Spleen (tissue), 13 donors: ENCODE results near the gene NSMCE4A. TPM values are rescaled to one million over a fixed set of nuclear protein-coding genes. Genes with fewer than 3 reads are reported as not detected.
"Not testable (repeated sequence)": the region's sequence is repeated elsewhere in the genome, so short reads cannot be mapped to it uniquely, and the experiment has no call there.

Experiments used
- DNase-seq: peaks from one replicate; pipeline ENCODE4 v3.0.0-alpha.2; 2020
- H3K27ac ChIP-seq, 8 donors: fragments of 200-600 bp; sonication (generic) in 7 of 8; 1 replicate in 4 of 8; 2 replicates in 4 of 8; pipeline versions ENCODE4 v1.5.0 to v1.8.0; 2016 to 2021; ENCODE audit warnings: inconsistent platforms in 4 of 8, mild to moderate bottlenecking in 4 of 8, moderate library complexity in 1 of 8
- H3K27me3 ChIP-seq, 7 donors: fragments of 200-600 bp; sonication (generic) in 6 of 7; replicated peaks in 1 of 7; 1 replicate in 4 of 7; 2 replicates in 3 of 7; pipeline versions ENCODE4 v1.5.0 to v1.8.0; 2016 to 2021; ENCODE audit warnings: inconsistent platforms in 3 of 7, mild to moderate bottlenecking in 1 of 7
- H3K36me3 ChIP-seq, 6 donors: fragments of 200-600 bp; sonication (generic) in 5 of 6; 1 replicate in 4 of 6; 2 replicates in 2 of 6; pipeline versions ENCODE4 v1.5.0 to v1.8.0; 2016 to 2021; ENCODE audit warnings: inconsistent platforms in 2 of 6
- H3K4me1 ChIP-seq, 6 donors: fragments of 200-600 bp; sonication (generic) in 5 of 6; 1 replicate in 3 of 6; 2 replicates in 3 of 6; pipeline versions ENCODE4 v1.5.0 to v1.8.0; 2016 to 2021; ENCODE audit warnings: inconsistent platforms in 3 of 6
- H3K4me3 ChIP-seq, 8 donors: fragments of 200-600 bp; sonication (generic) in 7 of 8; 1 replicate in 4 of 8; 2 replicates in 4 of 8; pipeline versions ENCODE4 v1.5.0 to v1.8.0; 2016 to 2021; ENCODE audit warnings: inconsistent platforms in 4 of 8, mild to moderate bottlenecking in 4 of 8, moderate library complexity in 2 of 8
- H3K9me3 ChIP-seq, 8 donors: fragments of 200-600 bp; sonication (generic) in 7 of 8; 1 replicate in 4 of 8; 2 replicates in 4 of 8; pipeline versions ENCODE4 v1.5.0 to v1.8.0; 2016 to 2021; ENCODE audit warnings: inconsistent platforms in 4 of 8
- CTCF ChIP-seq, 11 experiments: fragments of 200-600 bp in 7 of 11; fragments of 450-650 bp in 4 of 11; sonication (generic) in 4 of 11; IDR thresholded peaks in 8 of 11; conservative IDR thresholded peaks in 3 of 11; 1 replicate in 7 of 11; 2 replicates in 4 of 11; pipeline versions ENCODE4 v1.4.0 to v1.8.0; 2016 to 2021; ENCODE audit warnings: antibody characterized with exemption in 11 of 11, inconsistent platforms in 4 of 11, mild to moderate bottlenecking in 1 of 11
- POLR2A ChIP-seq, 3 donors: fragments of 450-650 bp; IDR thresholded peaks; one replicate each; pipeline ENCODE4 v1.5.1; 2017; ENCODE audit warnings: antibody characterized with exemption in 3 of 3, mild to moderate bottlenecking in 1 of 3
- POLR2AphosphoS5 ChIP-seq, 3 donors: sonication (generic); formaldehyde crosslinking; IDR thresholded peaks; one replicate each; pipeline ENCODE4 v1.5.1; 2017; ENCODE audit warnings: antibody characterized with exemption in 3 of 3
- WGBS, 5 donors: extraction: QIAGEN DNeasy Blood & Tissue Kit in 3 of 5; methylation state at CpG; one replicate each; pipeline versions ENCODE4 v1.1.5 to v1.1.7; 2013 to 2018; 5-methylcytosine and 5-hydroxymethylcytosine counted together
- intact Hi-C: fragments of 100-400 bp; cut with DNase I; formaldehyde crosslinking; loops from one replicate; pipeline ENCODE4 v1.15.0; 2023; ENCODE audit warnings: low total_unique reads
- long read RNA-seq, 2 donors: transcript quantifications; one replicate each; lab custom pipeline, GENCODE V29; 2026
- polyA plus RNA-seq, 3 donors: library from polyadenylated mRNA; stranded (reverse); fragments of 200-250 nt; gene quantifications; one replicate each; pipeline ENCODE4 v1.2.1, GENCODE V29; 2013
- total RNA-seq, 7 donors: library from RNA; depleted of rRNA in 3 of 7; stranded (reverse); fragments of >200 nt in 3 of 7; fragmentation: NEBNext Ultra II Directional in 4 of 7; extraction: Animal tissue kit (Norgen Biotek cat#: 25700) in 4 of 7; gene quantifications; one replicate each; pipeline versions ENCODE4 v1.1.0 to v1.2.1, GENCODE V29; 2016 to 2021
- donor health status: healthy with polysubstance abuse.
- donor health status: DM: no; HTN: no; CAD: no; lungs with moderate emphysema.
- donor health status: DM: no; HTN: no; CAD: no.
- donor health status: Bipolar disorder and iron deficiency.
- donor health status: healthy.
- donor health status: DM: no; HTN: no; CAD: no.
- donor health status: DM: yes; HTN: yes; CAD: no.

The NSMCE4A gene
- total RNA-seq, result 100 to 1,000 TPM in 1 of 7 donors, 10 to 100 TPM in 6; 49.5 to 107 (median 63.2) TPM
- 100 to 1,000 TPM in 1 of 3 donors, 10 to 100 TPM in 2; 72.4 to 121 (median 95.1) TPM for polyA plus RNA-seq
- long read RNA-seq, donor 1, transcript NSMCE4A-202 (11 exons, 1,394 nt), result major isoform, 13 of 18 reads
- long read RNA-seq, donor 1, partial matches to known transcripts, result 0 of 18 reads
- long read RNA-seq, donor 1, other reads (novel, unspliced or antisense), result 0 of 18 reads
- long read RNA-seq, donor 2, transcript NSMCE4A-202 (11 exons, 1,394 nt), result major isoform, 13 of 17 reads
- long read RNA-seq, donor 2, partial matches to known transcripts, result 0 of 17 reads
- long read RNA-seq, donor 2, other reads (novel, unspliced or antisense), result 0 of 17 reads

GRCh38 chr10:121974535-121975294 is at the start of gene NSMCE4A:
Gene NSMCE4A, minus strand, starts transcription at chr10:121975217. Its CDS starts 52 bp downstream, at chr10:121975165.
- peak within 1 kb of the TSS; percentile 81 to 96 (median 92) for H3K4me3 ChIP-seq
- TF ChIP-seq CTCF (IDR thresholded peaks at IDR 0.05 in 8 of 11, conservative IDR thresholded peaks at IDR 0.05 in 3 of 11) (peak in 3 of 11 experiments; percentile 25 to 60 (median 57)), POLR2A (IDR thresholded peaks at IDR 0.05) (peak in 1 of 3 donors; percentile 52), POLR2AphosphoS5 (IDR thresholded peaks at IDR 0.05) (peak; percentile 67 to 77 (median 77))
- no peaks in the 10 kb centered on the region for H3K27me3 ChIP-seq
- 0 to 1% (median 0%) methylated on average over 33 to 101 of the region's 101 CpGs for WGBS, 5 donors
- H3K36me3 ChIP-seq, result peaks cover 0 to 31% (median 15%) of the 10 kb centered on the region in 6 donors
- H3K9me3 ChIP-seq, result no peaks in the 10 kb centered on the region
- DNase-seq, result peak; percentile 95
- intact Hi-C loops, result no loop called here
- peaks cover 14 to 40% (median 31%) of the 10 kb centered on the region in 6 donors for H3K4me1 ChIP-seq
- H3K27ac ChIP-seq, result peak within 1 kb of the TSS; percentile 85 to 96 (median 92)

GRCh38 chr10:122023257-122023656 is 48.2 kb upstream of the NSMCE4A start:
- H3K27ac ChIP-seq, DNase-seq, H3K9me3 ChIP-seq, H3K4me1 ChIP-seq, intact Hi-C loops, H3K36me3 ChIP-seq, H3K4me3 ChIP-seq: not testable (repeated sequence)
- WGBS, 5 donors, result 93 to 97% (median 94%) methylated on average over 7 of the region's 7 CpGs
- H3K27me3 ChIP-seq, result peaks cover 0 to 13% (median 0%) of the 10 kb centered on the region in 7 donors

- no peak overlapping the region for H3K27ac ChIP-seq
- H3K27me3 ChIP-seq, result peaks cover 0 to 13% (median 0%) of the 10 kb centered on the region in 7 donors
- no peak for DNase-seq
- WGBS, 5 donors, result 71 to 88% (median 81%) methylated on average over 4 of the region's 4 CpGs
- intact Hi-C loops, result no loop called here
- H3K36me3 ChIP-seq, result no peaks in the 10 kb centered on the region
- no peaks in the 10 kb centered on the region for H3K4me1 ChIP-seq
- no peaks in the 10 kb centered on the region for H3K9me3 ChIP-seq
- no peak overlapping the region for H3K4me3 ChIP-seq
- no peak for TF ChIP-seq POLR2A (IDR thresholded peaks at IDR 0.05)
- no peak for TF ChIP-seq POLR2AphosphoS5 (IDR thresholded peaks at IDR 0.05)
- TF ChIP-seq CTCF (IDR thresholded peaks at IDR 0.05 in 8 of 11, conservative IDR thresholded peaks at IDR 0.05 in 3 of 11), result no peak
These were observed 47.3 kb upstream of the NSMCE4A start for GRCh38 chr10:122022276-122022675.

- no peaks in the 10 kb centered on the region for H3K36me3 ChIP-seq
- peaks cover 0 to 13% (median 0%) of the 10 kb centered on the region in 7 donors for H3K27me3 ChIP-seq
- TF ChIP-seq POLR2A (IDR thresholded peaks at IDR 0.05) (no peak), POLR2AphosphoS5 (IDR thresholded peaks at IDR 0.05) (no peak), CTCF (IDR thresholded peaks at IDR 0.05 in 8 of 11, conservative IDR thresholded peaks at IDR 0.05 in 3 of 11) (no peak)
- no peak for DNase-seq
- no peaks in the 10 kb centered on the region for H3K4me1 ChIP-seq
- WGBS, 5 donors, result 79 to 86% (median 82%) methylated on average over 11 of the region's 11 CpGs
- no peak overlapping the region for H3K4me3 ChIP-seq
- intact Hi-C loops, result no loop called here
- H3K9me3 ChIP-seq, result no peaks in the 10 kb centered on the region
- no peak overlapping the region for H3K27ac ChIP-seq
These were observed 46.8 kb upstream of the NSMCE4A start for GRCh38 chr10:122021828-122022227.
